Vagina (tissue), 2 donors: Measurements from ENCODE around the gene VAV3.

Source experiments
- CTCF ChIP-seq, 3 experiments: fragments of 450-650 bp in 2 of 3; fragments of 200-600 bp in 1 of 3; sonication (generic) in 1 of 3; IDR thresholded peaks; one replicate each; pipeline ENCODE4 v1.5.1; 2017 to 2019; ENCODE audit warnings: antibody characterized with exemption in 3 of 3, mild to moderate bottlenecking in 2 of 3, moderate library complexity in 2 of 3
- POLR2A ChIP-seq, 2 donors: fragments of 450-650 bp; IDR thresholded peaks; one replicate each; pipeline ENCODE4 v1.6.1; 2017; ENCODE audit warnings: antibody characterized with exemption in 2 of 2, mild to moderate bottlenecking in 2 of 2, moderate library complexity in 2 of 2
- POLR2AphosphoS5 ChIP-seq, 2 donors: sonication (generic); formaldehyde crosslinking; IDR thresholded peaks; one replicate each; pipeline ENCODE4 v1.9.0; 2017; ENCODE audit warnings: antibody characterized with exemption in 2 of 2, mild to moderate bottlenecking in 2 of 2, low read depth in 1 of 2; ENCODE audit not compliant: insufficient read depth in 1 of 2

- TF ChIP-seq CTCF (IDR thresholded peaks at IDR 0.05) = no peak
- no peak for TF ChIP-seq POLR2A (IDR thresholded peaks at IDR 0.05)
- no peak for TF ChIP-seq POLR2AphosphoS5 (IDR thresholded peaks at IDR 0.05; ENCODE audit: insufficient read depth in 1 of 2, low read depth in 1 of 2)
Measured at GRCh38 chr1:107858323-107858722, 106.7 kb downstream of the VAV3 start.
